LNCaP clone FGC (cell line): ENCODE results near the gene NUDCD3.
A peak's percentile ranks its signal among the peaks of the same experiment; 100 is the strongest.

ENCODE experiments used
- DNase-seq: peaks from one replicate; pipeline ENCODE4 v3.0.0-alpha.2; 2011; ENCODE audit warnings: low read depth
- H3K4me3 ChIP-seq: 2 replicates; pipeline ENCODE4 v1.5.1; 2011; ENCODE audit warnings: mild to moderate bottlenecking, low read depth, low read length, control low read depth
- CTCF ChIP-seq: IDR thresholded peaks from 2 replicates; pipeline ENCODE4 v1.5.1; 2012; ENCODE audit warnings: mild to moderate bottlenecking; ENCODE audit not compliant: control insufficient read depth, insufficient read depth; ENCODE audit errors: extremely low read depth

NUDCD3 gene

GRCh38 chr7:44498230-44498954 lies 7.9 kb upstream of the NUDCD3 start:
- H3K4me3 ChIP-seq, result no peak overlapping the region
- no peak for DNase-seq
- TF ChIP-seq CTCF, result no peak

- H3K4me3 ChIP-seq, result no peak overlapping the region
- DNase-seq, result no peak
- no peak for TF ChIP-seq CTCF
Observed at GRCh38 chr7:44497155-44498027, 6.9 kb upstream of the NUDCD3 start.

- TF ChIP-seq CTCF, result no peak
- no peak overlapping the region for H3K4me3 ChIP-seq
- DNase-seq, result no peak
Observed at GRCh38 chr7:44496385-44496784, 5.9 kb upstream of the NUDCD3 start.

- H3K4me3 ChIP-seq, result no peak overlapping the region
- no peak for DNase-seq
- no peak for TF ChIP-seq CTCF
Observed at GRCh38 chr7:44494960-44495359, 4.5 kb upstream of the NUDCD3 start.

GRCh38 chr7:44491229-44491628 lies 771 bp upstream of the NUDCD3 start:
- DNase-seq, result no peak
- no peak for TF ChIP-seq CTCF
- H3K4me3 ChIP-seq, result peak overlapping the region; percentile 92

GRCh38 chr7:44489955-44490350 lies 505 bp downstream of the NUDCD3 start:
- peak overlapping the region; percentile 92 for H3K4me3 ChIP-seq
- no peak for DNase-seq
- TF ChIP-seq CTCF, result no peak

- DNase-seq, result no peak
Observed at GRCh38 chr7:44488955-44489354, 1.5 kb downstream of the NUDCD3 start.

More at GRCh38 chr7:44488955-44489354, 1.5 kb downstream of the NUDCD3 start:
- H3K4me3 ChIP-seq, result peak overlapping the region; percentile 92
- TF ChIP-seq CTCF, result no peak
